Activated CD8-positive, alpha-beta memory T cell treated with anti-CD3 and anti-CD28 coated beads, Interleukin-2, amount 50 U/mL, for 24 hours (primary cell): Measurements from ENCODE around the gene GRXCR2.
"Not testable (repeated sequence)": the region's sequence is repeated elsewhere in the genome, so short reads cannot be mapped to it uniquely, and the experiment has no call there.

ENCODE experiments used
- DNase-seq: peaks from one replicate; pipeline ENCODE4 v3.0.0-alpha.2; 2020; ENCODE audit errors: extremely low read depth

The GRXCR2 gene

GRCh38 chr5:145872914-145873313, at the start of gene GRXCR2:
TSS of gene GRXCR2 (minus strand) at chr5:145873014. CDS start at chr5:145872968, 46 bp downstream.
- DNase-seq, result no peak

GRCh38 chr5:145922059-145922458, 49.2 kb upstream of the GRXCR2 start:
- DNase-seq, result no peak

- no peak for DNase-seq
Measured at GRCh38 chr5:145921211-145921610, 48.4 kb upstream of the GRXCR2 start.

DNA sequence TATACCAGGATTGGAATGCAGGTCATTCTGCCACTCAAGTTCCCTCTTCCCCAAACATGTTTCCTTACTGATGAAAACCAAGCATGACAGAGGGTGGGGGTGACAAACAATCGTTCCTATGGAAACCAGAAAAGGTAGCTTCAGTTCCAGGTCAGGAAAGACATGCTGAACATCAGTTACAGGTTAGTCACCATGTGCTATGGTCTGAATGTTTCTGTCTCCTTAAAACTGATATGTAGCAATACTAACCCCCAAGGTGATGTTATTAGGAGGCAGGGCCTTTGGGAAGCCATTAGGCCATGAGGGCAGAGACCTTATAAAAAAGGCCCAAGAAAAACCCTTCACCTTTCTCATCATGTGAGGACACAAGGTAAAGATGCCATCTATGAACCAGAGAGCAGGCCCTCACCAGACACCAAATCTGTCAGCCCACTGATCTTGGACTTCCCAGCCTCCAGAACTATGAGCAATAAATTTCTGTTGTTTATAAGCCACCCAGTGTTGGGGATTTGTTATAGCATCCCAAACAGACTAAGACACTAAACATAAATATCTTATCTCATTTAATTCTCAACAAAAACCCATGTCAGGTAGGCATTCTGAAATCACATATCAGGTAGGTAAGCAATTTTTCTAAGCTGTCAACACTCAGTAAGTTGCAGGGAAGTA, 47.9 kb upstream of the GRXCR2 start:
- DNase-seq, result no peak

DNA sequence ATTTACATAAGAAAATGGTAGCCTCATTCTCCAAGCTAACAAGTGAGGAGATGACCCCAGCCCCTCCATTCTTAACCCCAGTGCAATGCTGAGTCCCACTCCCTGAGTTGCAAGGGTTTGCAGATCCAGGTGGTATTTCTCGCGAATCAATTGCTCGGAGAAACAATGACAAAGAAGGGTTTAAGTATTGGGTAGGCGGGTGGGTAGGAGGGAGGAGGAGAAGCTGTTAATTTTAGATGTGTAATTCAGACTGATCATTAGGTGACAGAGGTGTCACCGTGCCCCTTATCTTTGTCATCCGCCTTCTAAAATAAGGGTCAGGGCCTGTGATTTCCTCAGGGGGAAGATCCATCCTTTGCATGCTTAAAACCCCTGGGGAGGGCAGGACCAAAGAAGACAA, 46.6 kb upstream of the GRXCR2 start:
- no peak for DNase-seq

GRCh38 chr5:145918397-145918796, 45.6 kb upstream of the GRXCR2 start:
- DNase-seq, result no peak

- no peak for DNase-seq
Measured at GRCh38 chr5:145917288-145917687, 44.5 kb upstream of the GRXCR2 start.

DNA sequence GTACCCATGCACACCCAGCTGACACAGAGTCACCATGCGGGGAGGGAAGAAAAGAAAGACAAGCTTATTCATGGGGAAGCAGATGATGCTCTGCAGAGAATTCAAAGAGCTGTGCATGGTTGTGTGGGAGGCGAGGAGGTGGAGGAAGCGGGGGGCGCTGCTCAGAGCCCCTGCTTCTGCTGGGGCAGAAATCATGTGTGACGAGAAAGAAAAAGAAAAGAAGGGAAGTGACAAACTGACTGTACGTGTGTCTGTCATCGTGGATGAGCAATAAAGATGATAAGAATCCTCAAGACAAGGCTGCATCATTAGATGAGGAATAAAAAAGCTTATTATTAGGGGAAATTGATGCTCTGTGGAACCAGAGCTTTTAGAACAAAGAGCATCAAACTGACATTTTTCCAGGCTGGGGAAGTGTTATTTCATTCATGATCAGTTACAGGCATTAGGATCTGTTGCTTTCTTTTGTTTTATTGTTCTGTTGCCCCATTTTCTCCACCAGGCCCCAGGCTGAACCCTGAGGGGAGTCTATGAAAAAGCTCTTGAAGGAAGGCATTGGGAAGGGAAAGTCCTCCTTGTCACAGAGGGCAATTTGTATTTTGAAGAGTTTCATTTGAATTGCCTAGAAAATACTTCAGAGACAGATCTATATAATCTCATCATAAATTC, 43.3 kb upstream of the GRXCR2 start:
- no peak for DNase-seq

DNA sequence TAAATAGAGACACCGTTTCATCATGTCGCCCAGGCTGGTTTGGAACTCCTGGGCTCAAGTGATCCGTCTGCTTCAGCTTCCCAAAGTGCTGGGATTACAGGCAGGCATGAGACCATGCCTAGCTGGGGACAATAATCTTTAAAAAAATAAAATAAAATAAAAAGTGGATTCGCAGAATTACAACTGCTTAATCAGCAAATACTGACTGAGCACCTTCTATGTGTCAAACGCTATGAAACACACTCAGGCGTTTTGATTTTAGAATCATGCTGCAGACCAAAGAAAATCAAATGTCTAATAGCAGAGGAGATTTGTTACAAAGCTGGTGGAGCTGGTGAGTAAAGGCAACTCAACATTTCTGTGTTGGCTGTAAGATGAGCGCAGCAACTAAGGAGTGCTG, 40.9 kb upstream of the GRXCR2 start:
- DNase-seq, result no peak

GRCh38 chr5:145912594-145912993, 39.8 kb upstream of the GRXCR2 start:
- DNase-seq, result no peak

GRCh38 chr5:145912019-145912418, 39.2 kb upstream of the GRXCR2 start:
- DNase-seq, result no peak

DNA sequence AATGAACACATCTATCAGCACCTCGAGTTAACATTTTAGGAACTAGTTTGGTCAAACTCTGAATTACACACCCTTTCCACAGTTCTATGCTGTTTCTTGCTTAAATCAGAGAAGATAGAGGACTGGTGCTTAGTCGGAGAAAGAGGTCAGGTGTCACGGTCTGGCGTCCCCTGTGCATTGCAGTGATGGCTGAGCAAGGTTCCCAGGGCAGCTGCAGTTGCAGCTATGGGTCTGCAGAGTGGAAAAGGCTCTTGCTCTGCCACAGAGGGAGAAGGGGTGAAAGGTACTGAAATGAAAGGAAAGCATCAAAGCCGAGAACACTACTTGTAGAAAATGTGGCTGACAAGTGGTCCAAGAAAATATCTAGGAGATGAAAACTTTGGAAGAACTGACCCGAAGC, 38.4 kb upstream of the GRXCR2 start:
- DNase-seq, result no peak

DNA sequence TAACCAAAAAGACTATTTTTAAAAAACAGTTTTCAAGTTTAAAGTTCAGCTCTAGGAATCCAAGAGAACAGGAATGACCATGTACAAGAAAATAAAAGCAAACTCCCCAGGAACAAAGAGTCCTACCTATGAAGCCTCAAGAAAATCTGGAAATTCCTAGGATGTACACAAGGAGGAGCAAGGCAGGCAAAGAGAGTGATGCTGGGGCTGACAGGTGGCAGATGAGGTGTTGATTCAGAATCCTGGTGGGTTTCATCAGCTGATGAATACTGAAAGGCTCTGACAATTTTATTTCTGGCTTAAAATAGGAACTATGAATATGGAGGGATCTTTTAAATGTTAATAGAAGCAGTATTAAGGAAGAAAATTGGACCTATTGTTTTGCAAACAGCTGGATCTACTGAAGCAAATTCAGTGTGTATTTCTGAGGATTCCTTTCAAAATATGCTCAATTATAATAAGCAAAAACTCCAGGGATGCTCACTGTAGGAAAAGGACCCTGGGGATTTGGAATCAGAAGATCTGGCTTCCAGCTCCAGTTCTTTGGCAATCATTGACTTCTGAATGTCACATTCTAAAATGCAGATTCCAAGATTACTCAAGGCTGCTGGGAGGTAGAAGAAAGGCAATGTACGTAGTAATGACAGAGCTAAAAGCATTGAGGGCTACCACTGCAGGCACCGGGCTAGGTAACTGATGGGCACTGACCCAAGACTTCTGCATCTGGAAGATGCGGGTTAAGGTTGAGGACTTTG, 35.6 kb upstream of the GRXCR2 start:
- no peak for DNase-seq

DNA sequence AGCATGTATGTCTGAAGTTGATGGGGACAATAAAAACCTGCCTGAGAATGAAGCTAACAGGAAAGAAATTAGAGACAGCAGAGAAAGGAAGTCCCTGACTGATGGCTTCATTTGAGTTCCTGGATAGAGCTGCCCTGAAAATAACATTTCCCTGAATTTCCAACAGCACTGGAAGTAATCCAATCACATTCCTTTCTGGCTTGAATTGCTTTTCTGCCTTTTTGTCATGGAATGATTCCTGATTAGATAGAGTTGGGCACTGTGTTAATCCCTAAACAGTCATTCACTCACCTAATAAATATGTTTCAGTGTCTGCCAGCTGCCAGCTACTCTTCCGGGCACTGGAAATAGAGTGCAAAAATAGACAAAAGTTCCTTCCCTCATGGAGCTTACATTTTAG, 33.6 kb upstream of the GRXCR2 start:
- DNase-seq, result no peak

GRCh38 chr5:145904743-145905142, 31.9 kb upstream of the GRXCR2 start:
- DNase-seq, result no peak

DNA sequence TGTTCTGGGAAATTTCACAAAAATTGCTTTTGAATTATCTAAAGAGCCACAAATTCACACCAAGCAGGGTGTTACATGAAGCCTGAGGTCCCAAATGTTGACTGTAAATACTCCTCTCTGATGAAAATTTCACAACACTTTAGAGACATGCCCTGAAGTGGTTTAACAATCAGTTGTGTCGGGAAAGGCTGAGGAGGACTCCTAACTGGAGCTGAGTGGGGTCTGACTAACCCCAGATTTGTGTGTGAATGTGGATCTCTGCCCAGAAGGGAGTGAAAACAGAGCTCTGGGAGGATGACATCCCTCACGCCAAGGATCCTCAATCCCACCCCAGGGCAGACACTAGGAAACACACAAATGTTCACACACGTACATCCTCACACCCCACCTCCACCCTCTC, 31.1 kb upstream of the GRXCR2 start:
- DNase-seq, result no peak

- DNase-seq, result no peak
Measured at GRCh38 chr5:145903113-145903512, 30.3 kb upstream of the GRXCR2 start.

DNA sequence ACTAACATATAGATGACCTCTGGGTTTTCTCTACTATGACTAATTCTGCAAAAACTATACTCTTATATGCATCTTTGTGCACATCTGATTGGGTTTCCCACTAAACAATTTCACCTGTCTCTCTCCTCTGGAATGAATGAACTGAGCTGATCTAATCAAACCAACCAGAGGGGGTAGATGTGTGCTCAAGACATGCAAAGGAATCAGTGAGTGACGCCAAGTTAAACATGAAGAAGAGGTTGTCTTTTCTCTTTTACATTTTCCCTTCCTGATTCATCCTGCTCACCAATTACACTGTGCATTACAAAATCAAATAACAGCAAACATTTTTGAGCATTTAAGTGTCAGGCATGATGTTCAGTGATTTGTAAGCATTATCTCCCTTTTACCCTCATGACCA, 29.6 kb upstream of the GRXCR2 start:
- no peak for DNase-seq

DNA sequence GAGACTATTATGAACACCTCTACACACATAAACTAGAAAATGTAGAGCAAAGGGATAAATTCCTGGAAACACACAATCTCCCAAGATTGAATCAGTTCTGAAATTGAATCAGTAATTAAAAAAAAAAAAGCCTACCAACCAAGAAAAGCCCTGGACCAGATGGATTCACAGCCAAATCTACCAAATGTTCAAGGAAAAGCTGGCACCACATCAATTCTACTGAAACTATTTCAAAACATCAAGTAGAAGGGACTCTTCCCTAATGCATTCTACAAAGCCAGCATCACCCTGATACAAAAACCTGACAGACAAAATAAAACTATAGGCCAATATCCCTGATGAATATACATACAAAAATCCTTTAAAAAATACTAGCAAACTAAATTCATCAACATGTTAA, 25.4 kb upstream of the GRXCR2 start:
- DNase-seq, result no peak

- DNase-seq, result not testable (repeated sequence)
Measured at GRCh38 chr5:145891378-145891777, 18.6 kb upstream of the GRXCR2 start.

DNA sequence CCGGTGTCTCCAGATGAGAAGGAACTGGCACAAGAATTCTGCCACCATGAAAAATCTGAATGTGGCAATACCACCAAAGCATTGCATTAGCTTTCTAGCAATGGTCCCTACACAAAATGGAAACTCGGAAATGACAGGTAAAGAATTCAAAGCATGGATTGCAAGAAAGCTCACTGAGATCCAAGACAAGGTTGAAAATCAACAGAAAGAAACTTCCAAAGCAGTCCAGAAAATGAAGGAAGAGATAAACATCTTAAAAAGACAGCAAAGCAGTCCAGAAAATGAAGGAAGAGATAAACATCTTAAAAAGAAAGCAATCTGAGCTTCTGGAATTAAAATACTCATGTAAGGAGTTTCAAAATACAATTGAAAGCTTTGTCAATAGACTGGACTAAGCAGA, 16.8 kb upstream of the GRXCR2 start:
- DNase-seq, result no peak

DNA sequence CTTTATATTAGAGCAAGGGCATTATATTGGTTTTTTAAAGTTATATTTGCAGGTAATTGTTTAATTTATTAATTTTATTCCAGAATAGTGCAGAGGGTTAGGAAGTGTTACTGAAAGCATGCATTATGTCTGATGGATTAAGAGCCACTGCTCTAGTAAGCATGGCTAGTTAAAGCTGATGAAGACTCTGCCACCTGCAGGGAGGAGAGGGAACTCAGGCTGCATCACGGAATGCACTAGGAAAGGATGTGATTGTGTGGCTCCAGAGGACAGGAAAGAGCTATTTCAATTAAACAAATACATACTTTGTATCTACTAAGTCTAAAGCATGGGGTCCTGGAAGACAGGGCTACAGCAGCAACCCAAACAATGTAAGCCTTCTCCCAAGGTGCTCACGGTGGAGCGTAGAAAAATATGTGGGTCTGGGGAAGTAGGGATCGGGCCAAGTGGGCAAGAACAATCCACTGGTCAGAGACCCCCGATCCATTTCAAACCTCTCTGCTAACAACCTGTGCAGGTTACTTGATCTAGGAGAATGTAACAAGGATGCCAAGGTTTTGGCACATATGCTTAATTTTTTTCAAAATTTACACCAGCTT, 15.3 kb upstream of the GRXCR2 start:
- DNase-seq, result no peak

GRCh38 chr5:145887217-145887616, 14.4 kb upstream of the GRXCR2 start:
- no peak for DNase-seq
